Measurements from ENCODE around the gene NSRP1. TPM values are rescaled to one million over a fixed set of nuclear protein-coding genes. Genes with fewer than 3 reads are reported as not detected.
A peak's percentile ranks its signal among the peaks of the same experiment; 100 is the strongest.

NSRP1 gene
- total and polyA plus RNA-seq, 2 of the 13 experiments (the other 11 are each of a cell fraction or from before 2014, with no cell fraction given), result 7.0 to 14.3 TPM

GRCh38 chr17:30068465-30068864 is 48.2 kb upstream of the NSRP1 start:
- H3K9me3 ChIP-seq (ENCODE audit: low read length), result peaks cover 18% of the 10 kb centered on the region
- H3K9ac ChIP-seq (ENCODE audit: insufficient read depth, low read depth, low read length), result no peak overlapping the region
- intact Hi-C loops (cut with micrococcal nuclease; ENCODE audit: unreplicated experiment) (no loop called here), in situ Hi-C loops (cut with HindIII; ENCODE audit: extremely low pct_ligation_motif_present, low pct_unique_long_range_greater_than_20kb) (no loop called here)
- H3K79me2 ChIP-seq (ENCODE audit: insufficient read depth, low read length), result no peaks in the 10 kb centered on the region
- ATAC-seq (no peak), FAIRE-seq (no peak), DNase-seq (ENCODE audit: low spot score) (no peak)
- no peak overlapping the region for H3K4me2 ChIP-seq (ENCODE audit: low read depth, low read length)
- H3K4me1 ChIP-seq (ENCODE audit: insufficient read depth, low read length), result no peaks in the 10 kb centered on the region
- 64% methylated on average over 16 of the region's 16 CpGs for whole genome bisulfite sequencing (ENCODE audit: low lambda C conversion rate)
- H3K36me3 ChIP-seq (replicated peaks in 1 of 2; ENCODE audit: control insufficient read depth in 1 of 2, insufficient read depth in 2 of 2, low read length in 2 of 2), result no peaks in the 10 kb centered on the region
- no peak overlapping the region for H2AFZ ChIP-seq (ENCODE audit: low read length)
- no peak overlapping the region for H3K27ac ChIP-seq (ENCODE audit: extremely low read length, insufficient read depth, low read length)
- no TSS peak for BruUV-seq (replicated peaks)
- ChIA-PET CTCF (ENCODE audit: low intra/inter-chr PET ratio, low total read pairs) (no interaction called here), POLR2A (no interaction called here)
- peaks cover 0 to 12% of the 10 kb centered on the region in 2 experiments; a peak in 2 of 5 replicates for H3K27me3 ChIP-seq (ENCODE audit: control insufficient read depth in 1 of 2, insufficient read depth in 2 of 2, low read length in 2 of 2)
- TF ChIP-seq ZBTB38 (CRISPR knock-in tag; IDR thresholded peaks at IDR 0.05), result no peak
- no peak for TF ChIP-seq HNF4G (IDR thresholded peaks at IDR 0.05; ENCODE audit: borderline replicate concordance, low read depth, low read length)
- TF ChIP-seq HNF4G (CRISPR knock-in tag; IDR thresholded peaks at IDR 0.05; ENCODE audit: borderline replicate concordance, low read depth), result no peak
- TF ChIP-seq, protein P1, sequence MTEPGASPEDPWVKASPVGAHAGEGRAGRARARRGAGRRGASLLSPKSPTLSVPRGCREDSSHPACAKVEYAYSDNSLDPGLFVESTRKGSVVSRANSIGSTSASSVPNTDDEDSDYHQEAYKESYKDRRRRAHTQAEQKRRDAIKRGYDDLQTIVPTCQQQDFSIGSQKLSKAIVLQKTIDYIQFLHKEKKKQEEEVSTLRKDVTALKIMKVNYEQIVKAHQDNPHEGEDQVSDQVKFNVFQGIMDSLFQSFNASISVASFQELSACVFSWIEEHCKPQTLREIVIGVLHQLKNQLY (CRISPR knock-in tag; IDR thresholded peaks at IDR 0.05), result no peak
- TF ChIP-seq MED8 (CRISPR knock-in tag; IDR thresholded peaks at IDR 0.05; ENCODE audit: insufficient replicate concordance), result no peak
- no peak for TF ChIP-seq ZNF619 (CRISPR knock-in tag; IDR thresholded peaks at IDR 0.05)
- TF ChIP-seq ATF7 (IDR thresholded peaks at IDR 0.05), result no peak
- no peak for TF ChIP-seq ATF7 (CRISPR knock-in tag; IDR thresholded peaks at IDR 0.05)
- no peak for TF ChIP-seq KAT2B (IDR thresholded peaks at IDR 0.05; ENCODE audit: borderline replicate concordance, low read depth, low read length)
- H3K4me3 ChIP-seq (replicated peaks in 1 of 3; ENCODE audit: insufficient read depth in 1 of 3, low read depth in 2 of 3, low read length in 3 of 3), result no peak overlapping the region
- H4K20me1 ChIP-seq (ENCODE audit: insufficient read depth, low read length), result no peaks in the 10 kb centered on the region

GRCh38 chr17:30074254-30074653 is 42.4 kb upstream of the NSRP1 start:
- in situ Hi-C loops (cut with HindIII; ENCODE audit: extremely low pct_ligation_motif_present, low pct_unique_long_range_greater_than_20kb) (no loop called here), intact Hi-C loops (cut with micrococcal nuclease; ENCODE audit: unreplicated experiment) (no loop called here)
- H3K9me3 ChIP-seq (ENCODE audit: low read length), result no peaks in the 10 kb centered on the region
- FAIRE-seq (no peak), ATAC-seq (no peak), DNase-seq (ENCODE audit: low spot score) (no peak)
- no peaks in the 10 kb centered on the region for H3K36me3 ChIP-seq (replicated peaks in 1 of 2; ENCODE audit: control insufficient read depth in 1 of 2, insufficient read depth in 2 of 2, low read length in 2 of 2)
- H3K4me3 ChIP-seq (replicated peaks in 1 of 3; ENCODE audit: insufficient read depth in 1 of 3, low read depth in 2 of 3, low read length in 3 of 3), result no peak overlapping the region
- TF ChIP-seq MTA3 (CRISPR knock-in tag; IDR thresholded peaks at IDR 0.05) (no peak), MAFF (IDR thresholded peaks at IDR 0.05; ENCODE audit: low read depth, low read length) (peak; percentile 65), MAFK (conservative IDR thresholded peaks at IDR 0.05 in 1 of 2, IDR thresholded peaks at IDR 0.05 in 1 of 2; ENCODE audit: low read length in 2 of 2) (peak; percentile 60 to 68)
- TF ChIP-seq, protein P2, sequence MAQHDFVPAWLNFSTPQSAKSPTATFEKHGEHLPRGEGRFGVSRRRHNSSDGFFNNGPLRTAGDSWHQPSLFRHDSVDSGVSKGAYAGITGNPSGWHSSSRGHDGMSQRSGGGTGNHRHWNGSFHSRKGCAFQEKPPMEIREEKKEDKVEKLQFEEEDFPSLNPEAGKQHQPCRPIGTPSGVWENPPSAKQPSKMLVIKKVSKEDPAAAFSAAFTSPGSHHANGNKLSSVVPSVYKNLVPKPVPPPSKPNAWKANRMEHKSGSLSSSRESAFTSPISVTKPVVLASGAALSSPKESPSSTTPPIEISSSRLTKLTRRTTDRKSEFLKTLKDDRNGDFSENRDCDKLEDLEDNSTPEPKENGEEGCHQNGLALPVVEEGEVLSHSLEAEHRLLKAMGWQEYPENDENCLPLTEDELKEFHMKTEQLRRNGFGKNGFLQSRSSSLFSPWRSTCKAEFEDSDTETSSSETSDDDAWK (CRISPR knock-in tag; IDR thresholded peaks at IDR 0.05), result no peak
- peaks cover 0 to 16% of the 10 kb centered on the region in 2 experiments; a peak in 3 of 5 replicates for H3K27me3 ChIP-seq (ENCODE audit: control insufficient read depth in 1 of 2, insufficient read depth in 2 of 2, low read length in 2 of 2)
- H2AFZ ChIP-seq (ENCODE audit: low read length), result no peak overlapping the region
- no peaks in the 10 kb centered on the region for H4K20me1 ChIP-seq (ENCODE audit: insufficient read depth, low read length)
- CTCF ChIA-PET (ENCODE audit: low intra/inter-chr PET ratio, low total read pairs), result no interaction called here
- H3K27ac ChIP-seq (ENCODE audit: extremely low read length, insufficient read depth, low read length), result no peak overlapping the region
- no peak overlapping the region for H3K9ac ChIP-seq (ENCODE audit: insufficient read depth, low read depth, low read length)
- 2% methylated on average over 2 of the region's 2 CpGs for WGBS (ENCODE audit: low lambda C conversion rate)
- BruUV-seq (replicated peaks), result no TSS peak
- H3K4me1 ChIP-seq (ENCODE audit: insufficient read depth, low read length), result no peaks in the 10 kb centered on the region
- H3K4me2 ChIP-seq (ENCODE audit: low read depth, low read length), result no peak overlapping the region
- POLR2A ChIA-PET, result no interaction called here
- no peaks in the 10 kb centered on the region for H3K79me2 ChIP-seq (ENCODE audit: insufficient read depth, low read length)

All from HepG2 (cell line).